Tibial nerve (tissue), 4 donors: Measurements from ENCODE around the gene INPP5E.

Experiments
- CTCF ChIP-seq, 5 experiments: fragments of 200-600 bp in 3 of 5; fragments of 450-650 bp in 2 of 5; sonication (generic) in 3 of 5; IDR thresholded peaks; one replicate each; pipeline ENCODE4 v1.5.1; 2016 to 2019; ENCODE audit warnings: antibody characterized with exemption in 5 of 5, mild to moderate bottlenecking in 3 of 5, moderate library complexity in 2 of 5
- EP300 ChIP-seq, 2 donors: sonication (generic); formaldehyde crosslinking; IDR thresholded peaks; one replicate each; pipeline ENCODE4 v1.6.1; 2017; ENCODE audit warnings: antibody characterized with exemption in 2 of 2, mild to moderate bottlenecking in 1 of 2
- POLR2A ChIP-seq, 2 donors: fragments of 450-650 bp; IDR thresholded peaks; one replicate each; pipeline ENCODE4 v1.6.1; 2017; ENCODE audit warnings: antibody characterized with exemption in 2 of 2, mild to moderate bottlenecking in 2 of 2, moderate library complexity in 2 of 2

GRCh38 chr9:136442265-136442664, 2.6 kb upstream of the INPP5E start:
- TF ChIP-seq CTCF (IDR thresholded peaks at IDR 0.05) (no peak), POLR2A (IDR thresholded peaks at IDR 0.05) (no peak), EP300 (IDR thresholded peaks at IDR 0.05) (no peak)
